Pancreas (tissue), 10 donors: Measurements from ENCODE around the gene HNRNPL. TPM values are rescaled to one million over a fixed set of nuclear protein-coding genes. Genes with fewer than 3 reads are reported as not detected.

Experiments
- ATAC-seq, 4 donors: fragments of 200-7000 bp; cut with Tn5 transposase; one replicate each; pipeline versions ENCODE4 v1.8.0 to v1.9.1; 2020; ENCODE audit warnings: mild to moderate bottlenecking in 4 of 4, moderate library complexity in 4 of 4
- DNase-seq, 6 donors: peaks; one replicate each; pipeline ENCODE4 v3.0.0-alpha.2; 2020
- FAIRE-seq: peaks from 2 replicates; lab custom pipeline; 2012; peaks lifted over from hg19 to GRCh38; lab: Jason Lieb, UNC
- H3K27ac ChIP-seq, 4 donors: fragments of 200-600 bp; sonication (generic); 1 replicate in 3 of 4; 2 replicates in 1 of 4; pipeline versions ENCODE4 v1.5.0 to v1.8.0; 2020
- H3K27me3 ChIP-seq, 4 donors: fragments of 200-600 bp; one replicate each; pipeline ENCODE4 v1.8.0; 2021
- H3K36me3 ChIP-seq, 3 donors: fragments of 200-600 bp; sonication (generic) in 1 of 3; one replicate each; pipeline versions ENCODE4 v1.5.0 to v1.8.0; 2020 to 2021
- H3K4me1 ChIP-seq, 3 donors: fragments of 200-600 bp; one replicate each; pipeline ENCODE4 v1.8.0; 2021
- H3K4me3 ChIP-seq, 4 donors: fragments of 200-600 bp; sonication (generic) in 2 of 4; one replicate each; pipeline versions ENCODE4 v1.5.0 to v1.8.0; 2020 to 2021
- H3K9me3 ChIP-seq, 4 donors: fragments of 200-600 bp; one replicate each; pipeline ENCODE4 v1.8.0; 2021
- WGBS, 2 donors: extraction: QIAGEN DNeasy Blood & Tissue Kit; methylation state at CpG; one replicate each; pipeline ENCODE4 v1.1.7; 2013; 5-methylcytosine and 5-hydroxymethylcytosine counted together
- intact Hi-C, 3 donors: fragments of 100-400 bp; cut with DNase I; formaldehyde crosslinking; loops; one replicate each; pipeline versions ENCODE4 v1.11.1 to v1.14.2; 2022
- polyA plus RNA-seq, 2 donors: library from polyadenylated mRNA; stranded (reverse); fragments of 200-250 nt; gene quantifications; one replicate each; pipeline ENCODE4 v1.2.3, GENCODE V29; 2013
- total RNA-seq, 6 donors: library from RNA; stranded (reverse); fragmentation: NEBNext Ultra II Directional in 4 of 6; extraction: Animal tissue kit (Norgen Biotek cat#: 25700) in 4 of 6; gene quantifications; one replicate each; pipeline versions ENCODE4 v1.2.1 to v1.2.4, GENCODE V29; 2021 to 2023
- TF ChIP-seq, protein P1 (sequence below), 4 donors: fragments of 200-600 bp; sonication (generic) in 3 of 4; IDR thresholded peaks; one replicate each; pipeline versions ENCODE4 v1.5.0 to v1.8.0; 2021; ENCODE audit warnings: antibody characterized with exemption in 4 of 4
- donor health status: healthy with polysubstance abuse.
- donor health status: DM: no; HTN: no; CAD: no; lungs with moderate emphysema.
- donor health status: DM: no; HTN: no; CAD: no.
- donor health status: control.
- donor health status: control.
- donor health status: Bipolar disorder and iron deficiency.
- donor health status: DM: yes; HTN: yes; CAD: no.
- donor health status: DM: no; HTN: no; CAD: no.
- donor health status: DM: no; HTN: no; CAD: no.
- donor health status: DM: yes; HTN: yes; CAD: no.

The HNRNPL gene
- total and polyA plus RNA-seq, 8 donors = 89.2 to 161 (median 127) TPM

DNA sequence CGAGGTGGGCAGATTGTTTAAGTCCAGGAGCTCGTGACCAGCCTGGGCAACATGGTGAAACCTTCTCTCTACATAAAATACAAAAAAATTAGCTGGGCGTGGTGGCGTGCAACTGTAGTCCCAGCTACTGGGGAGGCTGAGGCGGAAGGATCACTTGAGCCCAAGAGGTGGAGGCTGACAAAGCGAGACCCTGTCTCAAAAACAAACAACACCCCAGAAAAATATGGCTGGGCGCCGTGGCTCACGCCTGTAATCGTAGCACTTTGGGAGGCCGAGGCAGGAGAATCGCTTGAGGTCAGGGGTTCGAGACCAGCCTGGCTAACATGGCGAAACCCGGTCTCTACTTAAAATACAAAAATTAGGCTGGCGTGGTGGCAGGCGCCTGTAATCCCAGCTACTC lies 3.4 kb upstream of the HNRNPL start:
- Histone ChIP-seq H3K4me1 (peaks cover 0 to 8% (median 0%) of the 10 kb centered on the region in 3 donors), H3K27ac (no peak overlapping the region), H3K9me3 (no peaks in the 10 kb centered on the region), H3K4me3 (peak overlapping the region in 1 of 4 donors; percentile 81), H3K27me3 (no peaks in the 10 kb centered on the region), H3K36me3 (no peaks in the 10 kb centered on the region)
- intact Hi-C loops = no loop called here
- WGBS, 2 donors = 89% methylated on average over 17 of the region's 17 CpGs
- ATAC-seq = no peak
- no peak for FAIRE-seq
- DNase-seq = peak in 1 of 6 donors; percentile 35
- TF ChIP-seq, protein P1, sequence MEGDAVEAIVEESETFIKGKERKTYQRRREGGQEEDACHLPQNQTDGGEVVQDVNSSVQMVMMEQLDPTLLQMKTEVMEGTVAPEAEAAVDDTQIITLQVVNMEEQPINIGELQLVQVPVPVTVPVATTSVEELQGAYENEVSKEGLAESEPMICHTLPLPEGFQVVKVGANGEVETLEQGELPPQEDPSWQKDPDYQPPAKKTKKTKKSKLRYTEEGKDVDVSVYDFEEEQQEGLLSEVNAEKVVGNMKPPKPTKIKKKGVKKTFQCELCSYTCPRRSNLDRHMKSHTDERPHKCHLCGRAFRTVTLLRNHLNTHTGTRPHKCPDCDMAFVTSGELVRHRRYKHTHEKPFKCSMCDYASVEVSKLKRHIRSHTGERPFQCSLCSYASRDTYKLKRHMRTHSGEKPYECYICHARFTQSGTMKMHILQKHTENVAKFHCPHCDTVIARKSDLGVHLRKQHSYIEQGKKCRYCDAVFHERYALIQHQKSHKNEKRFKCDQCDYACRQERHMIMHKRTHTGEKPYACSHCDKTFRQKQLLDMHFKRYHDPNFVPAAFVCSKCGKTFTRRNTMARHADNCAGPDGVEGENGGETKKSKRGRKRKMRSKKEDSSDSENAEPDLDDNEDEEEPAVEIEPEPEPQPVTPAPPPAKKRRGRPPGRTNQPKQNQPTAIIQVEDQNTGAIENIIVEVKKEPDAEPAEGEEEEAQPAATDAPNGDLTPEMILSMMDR (IDR thresholded peaks at IDR 0.05) = no peak

DNA sequence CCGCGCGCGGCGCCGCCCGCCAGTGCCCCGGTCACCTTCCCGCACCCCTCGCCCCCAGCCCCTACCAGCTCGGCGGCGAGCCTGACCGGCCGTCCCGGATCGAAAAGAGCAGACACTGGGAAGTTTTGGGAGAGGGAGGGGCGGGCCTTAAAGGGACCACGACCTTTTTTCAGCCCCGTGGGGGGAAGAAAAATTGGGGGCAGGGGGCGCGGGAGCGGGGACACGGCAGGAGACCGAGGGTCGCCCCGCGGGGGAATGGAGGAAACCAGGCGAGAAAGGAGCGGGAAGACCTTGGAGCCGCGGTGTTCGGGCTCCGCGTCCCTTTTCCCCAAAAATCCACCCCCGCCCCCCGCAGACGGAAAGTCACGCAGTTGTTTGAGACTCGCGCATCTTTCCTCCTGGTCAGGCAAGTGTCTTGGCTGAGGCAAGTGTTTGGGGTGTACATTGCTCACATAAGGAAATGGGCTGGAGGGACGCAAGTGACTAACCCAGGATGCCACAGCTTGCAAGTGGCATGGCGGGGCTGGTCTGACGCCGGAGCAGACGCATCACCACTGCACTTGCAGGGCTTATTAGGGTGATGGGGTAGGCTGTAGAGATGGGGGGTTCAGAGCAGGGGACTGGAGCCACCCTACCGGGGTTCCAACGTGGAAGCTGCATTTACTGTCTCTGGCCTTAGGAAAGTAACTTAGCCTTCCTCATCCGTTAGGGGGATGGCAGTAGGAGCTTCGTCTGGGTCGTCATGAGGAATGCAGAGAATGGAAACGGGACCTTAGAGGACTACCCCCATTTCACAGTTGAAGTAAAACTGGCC lies 2.7 kb upstream of the HNRNPL start:
- 1% methylated on average over 51 to 52 of the region's 52 CpGs for WGBS, 2 donors

DNA sequence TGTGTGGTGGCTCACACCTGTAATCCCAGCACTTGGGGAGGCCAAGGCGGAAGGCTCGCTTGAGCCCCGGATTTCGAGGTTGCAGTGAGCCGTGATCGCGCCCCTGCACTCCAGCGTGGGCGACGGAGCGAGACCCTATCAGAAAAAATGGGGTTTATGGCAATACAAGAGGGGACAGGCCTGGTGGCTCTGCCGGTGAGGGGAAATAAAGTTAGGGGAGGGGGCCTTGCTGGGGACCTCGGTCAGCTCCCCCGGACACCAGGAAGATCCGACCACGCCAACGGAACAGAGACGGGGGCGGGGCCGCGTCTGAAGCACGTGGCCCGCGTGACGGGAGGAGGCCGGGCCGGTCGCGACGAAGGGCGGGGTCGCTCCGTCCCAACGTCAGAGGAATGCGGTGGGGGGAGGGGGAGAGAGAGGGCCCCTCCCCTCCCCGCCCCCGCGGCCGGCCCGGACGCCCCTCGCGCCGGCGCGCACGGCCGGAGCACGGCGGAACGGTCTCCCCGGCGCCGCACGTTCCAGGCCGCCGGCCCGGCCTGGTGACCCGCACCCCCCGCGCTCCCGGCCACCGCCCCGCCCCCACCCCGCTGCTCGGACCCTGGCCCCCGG lies 1.9 kb upstream of the HNRNPL start:
- ATAC-seq = peak; percentile 43 to 68 (median 58)
- peak; percentile 92 to 97 (median 94) for DNase-seq
- intact Hi-C loops = no loop called here
- Histone ChIP-seq H3K36me3 (peaks cover 0 to 5% (median 2%) of the 10 kb centered on the region in 3 donors), H3K27me3 (no peaks in the 10 kb centered on the region), H3K4me3 (peak overlapping the region; percentile 57 to 81 (median 68)), H3K4me1 (peaks cover 5 to 22% (median 12%) of the 10 kb centered on the region in 3 donors), H3K27ac (peak overlapping the region; percentile 90 to 97 (median 94)), H3K9me3 (no peaks in the 10 kb centered on the region)
- TF ChIP-seq, protein P1 (IDR thresholded peaks at IDR 0.05) = no peak
- no peak for FAIRE-seq
- WGBS, 2 donors = 1% methylated on average over 20 to 49 of the region's 67 CpGs

More for the DNA sequence above, 2.7 kb upstream of the HNRNPL start:
- intact Hi-C loops = no loop called here
- DNase-seq = peak in 5 of 6 donors; percentile 65 to 87 (median 72)
- H3K36me3 ChIP-seq = no peaks in the 10 kb centered on the region
- TF ChIP-seq, protein P1 (IDR thresholded peaks at IDR 0.05) = no peak
- no peak for FAIRE-seq
- H3K9me3 ChIP-seq = no peaks in the 10 kb centered on the region
- peaks cover 5 to 15% (median 5%) of the 10 kb centered on the region in 3 donors for H3K4me1 ChIP-seq
- peak overlapping the region; percentile 57 to 81 (median 68) for H3K4me3 ChIP-seq
- no peaks in the 10 kb centered on the region for H3K27me3 ChIP-seq
- no peak for ATAC-seq
- H3K27ac ChIP-seq = peak overlapping the region; percentile 90 to 97 (median 94)

DNA sequence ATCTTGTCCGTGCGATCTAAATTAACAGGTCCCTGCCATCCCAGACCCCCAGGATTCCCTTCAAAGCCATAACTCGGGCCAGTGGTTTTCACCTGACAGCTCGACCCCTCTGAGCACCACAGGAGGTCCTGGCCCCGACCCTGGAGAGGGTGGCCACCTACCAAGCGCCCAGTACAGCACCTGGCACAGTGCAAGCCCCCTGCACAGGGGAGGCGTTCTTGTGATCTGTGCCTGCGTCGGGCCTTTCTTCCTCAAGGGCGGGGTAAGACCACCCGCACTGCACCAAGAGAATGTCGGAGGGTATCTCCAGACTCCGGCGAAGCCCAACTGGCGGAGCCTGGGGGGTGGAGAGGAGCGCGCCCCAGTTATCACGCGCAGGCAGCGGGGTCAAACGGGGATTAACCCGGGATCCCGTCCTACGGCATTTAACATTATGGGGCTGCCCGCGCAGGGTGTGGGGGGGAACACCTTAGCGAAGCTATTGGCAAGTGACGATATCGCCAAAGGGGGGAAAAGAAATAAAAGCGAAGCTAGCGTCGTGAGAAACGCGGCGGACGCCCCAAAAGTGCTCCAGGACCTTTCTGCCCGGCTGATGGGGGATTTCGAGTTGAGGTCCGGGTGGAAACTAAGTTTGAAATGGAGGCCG lies 1.3 kb upstream of the HNRNPL start:
- WGBS, 2 donors = 2% methylated on average over 40 of the region's 40 CpGs
- TF ChIP-seq, protein P1 (IDR thresholded peaks at IDR 0.05) = no peak
- Histone ChIP-seq H3K27ac (peak overlapping the region; percentile 90 to 97 (median 94)), H3K9me3 (no peaks in the 10 kb centered on the region), H3K36me3 (peaks cover 4 to 12% (median 8%) of the 10 kb centered on the region in 3 donors), H3K27me3 (no peaks in the 10 kb centered on the region), H3K4me1 (peaks cover 5 to 22% (median 12%) of the 10 kb centered on the region in 3 donors), H3K4me3 (peak overlapping the region; percentile 42 to 81 (median 68))
- no peak for FAIRE-seq
- ATAC-seq = no peak
- peak in 4 of 6 donors; percentile 64 to 83 (median 64) for DNase-seq
- intact Hi-C loops = no loop called here
